HepG2 (cell line): ENCODE data around the gene TPI1. TPM values are rescaled to one million over a fixed set of nuclear protein-coding genes. Genes with fewer than 3 reads are reported as not detected.
A peak's percentile ranks its signal among the peaks of the same experiment; 100 is the strongest.

Source experiments
- ATAC-seq: fragments of 200-7000 bp; cut with Tn5 transposase; 3 replicates; pipeline ENCODE4 v1.9.1; 2020; ENCODE audit warnings: mild to moderate bottlenecking, moderate library complexity
- BruUV-seq: library from RNA; stranded (reverse); fragments of 400-500 nt; replicated peaks from 2 replicates; lab custom pipeline; 2021; lab: Mats Ljungman, UMichigan
- CTCF ChIA-PET: fragments of 300-600 bp; formaldehyde crosslinking; extraction: SDS; loops from one replicate; lab custom pipeline; 2021; ENCODE audit warnings: low total read pairs, inconsistent platforms, low intra/inter-chr PET ratio; lab: Yijun Ruan, JAX
- POLR2A ChIA-PET: fragments of 350-600 bp; sonication (Branson Sonifier 250); formaldehyde crosslinking; loops from one replicate; lab custom pipeline; 2020; ENCODE audit warnings: antibody characterized with exemption, inconsistent platforms; lab: Yijun Ruan, JAX
- DNase-seq: peaks from one replicate; pipeline ENCODE4 v3.0.0-alpha.2; 2015; ENCODE audit warnings: low spot score
- FAIRE-seq: peaks from 3 replicates; lab custom pipeline; 2011; peaks lifted over from hg19 to GRCh38; lab: Jason Lieb, UNC
- H2AFZ ChIP-seq: one replicate; pipeline ENCODE4 v1.6.1; 2011; ENCODE audit warnings: low read length, inconsistent platforms
- H3K27ac ChIP-seq: fragments of 300-600 bp; 3 replicates; pipeline ENCODE4 v1.8.0; 2011; ENCODE audit warnings: mixed run types, mild to moderate bottlenecking, mixed read lengths, low read length, inconsistent platforms; ENCODE audit not compliant: insufficient read depth; ENCODE audit errors: extremely low read length
- H3K27me3 ChIP-seq, 2 experiments: fragments of 200-600 bp in 1 of 2; 2 replicates in 1 of 2; 3 replicates in 1 of 2; pipeline versions ENCODE4 v1.6.0 to v1.8.0; 2011; ENCODE audit warnings: low read length in 2 of 2, mild to moderate bottlenecking in 2 of 2, moderate library complexity in 2 of 2, inconsistent platforms in 1 of 2; ENCODE audit not compliant: insufficient read depth in 2 of 2, control insufficient read depth in 1 of 2
- H3K36me3 ChIP-seq, 2 experiments: fragments of 200-600 bp in 1 of 2; replicated peaks in 1 of 2; 2 replicates in 1 of 2; 3 replicates in 1 of 2; pipeline versions ENCODE4 v1.5.1 to v1.8.0; 2011; ENCODE audit warnings: low read length in 2 of 2, inconsistent platforms in 1 of 2; ENCODE audit not compliant: insufficient read depth in 2 of 2, control insufficient read depth in 1 of 2
- H3K4me1 ChIP-seq: 2 replicates; pipeline ENCODE4 v1.5.1; 2012; ENCODE audit warnings: low read length, inconsistent platforms; ENCODE audit not compliant: insufficient read depth
- H3K4me2 ChIP-seq: 2 replicates; pipeline ENCODE4 v1.6.0; 2011; ENCODE audit warnings: low read depth, low read length, inconsistent platforms
- H3K4me3 ChIP-seq, 3 experiments: fragments of 200-600 bp in 1 of 3; sonication (generic), shearing (Covaris generic) in 1 of 3; replicated peaks in 1 of 3; 2 replicates each; pipeline ENCODE4 v1.5.1; 2011 to 2016; ENCODE audit warnings: low read length in 3 of 3, inconsistent platforms in 2 of 3, low read depth in 2 of 3, mild to moderate bottlenecking in 2 of 3, control low read depth in 1 of 3, mixed read lengths in 1 of 3; ENCODE audit not compliant: insufficient read depth in 1 of 3
- H3K79me2 ChIP-seq: one replicate; pipeline ENCODE4 v1.6.1; 2011; ENCODE audit warnings: low read length, inconsistent platforms; ENCODE audit not compliant: insufficient read depth
- H3K9ac ChIP-seq: 2 replicates; pipeline ENCODE4 v1.6.0; 2011; ENCODE audit warnings: mild to moderate bottlenecking, low read depth, low read length, inconsistent platforms; ENCODE audit not compliant: insufficient read depth
- H3K9me3 ChIP-seq: 2 replicates; pipeline ENCODE4 v1.5.1; 2012; ENCODE audit warnings: mild to moderate bottlenecking, low read length
- H4K20me1 ChIP-seq: 2 replicates; pipeline ENCODE4 v1.6.0; 2011; ENCODE audit warnings: inconsistent platforms, mild to moderate bottlenecking, low read length, moderate library complexity; ENCODE audit not compliant: insufficient read depth
- CEBPG ChIP-seq: IDR thresholded peaks from 2 replicates; pipeline ENCODE4 v1.6.1; 2016
- CREB1 ChIP-seq, 2 experiments: fragments of 450-650 bp in 1 of 2; IDR thresholded peaks; 2 replicates each; pipeline ENCODE4 v1.6.1; 2016 to 2017; ENCODE audit warnings: control low read depth in 1 of 2, mild to moderate bottlenecking in 1 of 2, missing compliant biosample characterization in 1 of 2, missing genetic modification characterization in 1 of 2
- DR1 ChIP-seq: sonication (generic); formaldehyde crosslinking; IDR thresholded peaks from 2 replicates; pipeline ENCODE4 v1.8.0; 2021; ENCODE audit warnings: mild to moderate bottlenecking, missing genetic modification reagents, inconsistent platforms
- HMG20B ChIP-seq: conservative IDR thresholded peaks from 2 replicates; pipeline ENCODE4 v1.6.1; 2016; ENCODE audit warnings: missing genetic modification reagents, missing compliant biosample characterization
- HNRNPUL1 ChIP-seq: fragments of 200-400 bp; formaldehyde crosslinking; IDR thresholded peaks from 2 replicates; pipeline ENCODE4 v1.6.1; 2017; ENCODE audit warnings: low read depth, mild to moderate bottlenecking, low read length, moderate library complexity
- IKZF4 ChIP-seq: sonication (generic); formaldehyde crosslinking; IDR thresholded peaks from 2 replicates; pipeline ENCODE4 v1.5.1; 2020; ENCODE audit warnings: borderline replicate concordance, mild to moderate bottlenecking, low read depth, missing genetic modification reagents; ENCODE audit errors: not compliant biosample characterization
- IRF1 ChIP-seq: sonication (generic); formaldehyde crosslinking; IDR thresholded peaks from 2 replicates; pipeline ENCODE4 v1.4.0; 2020; ENCODE audit warnings: low read depth, mild to moderate bottlenecking, missing genetic modification reagents
- MXD4 ChIP-seq: IDR thresholded peaks from 2 replicates; pipeline ENCODE4 v1.6.1; 2016; ENCODE audit warnings: mild to moderate bottlenecking, missing biosample characterization, missing genetic modification reagents
- NCOA2 ChIP-seq: sonication (generic); formaldehyde crosslinking; IDR thresholded peaks from 2 replicates; pipeline ENCODE4 v1.8.0; 2022; ENCODE audit warnings: inconsistent platforms
- NR2F6 ChIP-seq, 2 experiments: IDR thresholded peaks; 2 replicates each; pipeline ENCODE4 v1.6.1; 2016; ENCODE audit warnings: antibody characterized with exemption in 1 of 2, mild to moderate bottlenecking in 1 of 2
- RORA ChIP-seq: sonication (generic); formaldehyde crosslinking; IDR thresholded peaks from 2 replicates; pipeline ENCODE4 v1.5.0; 2020; ENCODE audit warnings: mild to moderate bottlenecking, missing genetic modification reagents, moderate library complexity
- SIN3A ChIP-seq: IDR thresholded peaks from 2 replicates; pipeline ENCODE4 v1.6.1; 2011; ENCODE audit warnings: low read depth, mild to moderate bottlenecking, control low read depth, low read length, borderline replicate concordance
- ZNF101 ChIP-seq: sonication (generic); formaldehyde crosslinking; IDR thresholded peaks from 2 replicates; pipeline ENCODE4 v1.4.0; 2020; ENCODE audit warnings: mild to moderate bottlenecking, low read depth, missing genetic modification reagents, borderline replicate concordance
- ZNF292 ChIP-seq: sonication (generic); formaldehyde crosslinking; IDR thresholded peaks from 2 replicates; pipeline ENCODE4 v1.8.1; 2022; ENCODE audit warnings: mild to moderate bottlenecking, low read depth, missing genetic modification reagents, borderline replicate concordance
- ZNF616 ChIP-seq: sonication (generic); formaldehyde crosslinking; IDR thresholded peaks from 2 replicates; pipeline ENCODE4 v1.5.0; 2020; ENCODE audit warnings: low read depth, mild to moderate bottlenecking, missing genetic modification reagents
- whole genome bisulfite sequencing: methylation state at CpG from one replicate; pipeline ENCODE4 v1.1.6; 2017; ENCODE audit warnings: low lambda C conversion rate; 5-methylcytosine and 5-hydroxymethylcytosine counted together
- in situ Hi-C: cut with HindIII; loops from 2 replicates; pipeline ENCODE4 v1.10.0; 2017; ENCODE audit warnings: low pct_unique_long_range_greater_than_20kb; ENCODE audit not compliant: extremely low pct_ligation_motif_present
- intact Hi-C: fragments of 100-400 bp; cut with micrococcal nuclease; formaldehyde crosslinking; loops from one replicate; pipeline ENCODE4 v1.10.0; 2022; ENCODE audit not compliant: unreplicated experiment
- polyA plus RNA-seq, 8 experiments: library from polyadenylated mRNA; depleted of rRNA in 3 of 8; stranded (reverse) in 7 of 8; unstranded in 1 of 8; fragments of >200 nt; fragmentation: Illumina TruSeq in 4 of 8; extraction: Trizol in 4 of 8; gene quantifications; 2 replicates each; pipeline versions ENCODE4 v1.2.1 to v1.2.3, GENCODE V29; 2011 to 2016; ENCODE audit warnings: low read depth in 4 of 8, missing spikeins in 1 of 8, mixed read lengths in 1 of 8; ENCODE audit not compliant: insufficient read depth in 1 of 8
- total RNA-seq, 5 experiments: library from RNA; depleted of rRNA; stranded (reverse); fragments of >200 nt; fragmentation: Illumina TruSeq; extraction: Trizol; gene quantifications; 2 replicates each; pipeline ENCODE4 v1.2.3, GENCODE V29; 2016; ENCODE audit warnings: low read depth in 1 of 5

TPI1 gene
- total and polyA plus RNA-seq, 2 of the 13 experiments (the other 11 are each of a cell fraction or from before 2014, with no cell fraction given) = 945 to 2,535 TPM

- FAIRE-seq (no peak), DNase-seq (no peak)
- 95% methylated on average over 2 of the region's 2 CpGs for WGBS
- Histone ChIP-seq H3K4me1 (peaks cover 31% of the 10 kb centered on the region), H3K27me3 (no peaks in the 10 kb centered on the region), H3K79me2 (peaks cover 32% of the 10 kb centered on the region), H3K4me3 (no peak overlapping the region), H3K27ac (no peak overlapping the region), H3K9me3 (no peaks in the 10 kb centered on the region), H3K9ac (no peak overlapping the region)
- CTCF ChIA-PET = no interaction called here
- in situ Hi-C loops = no loop called here
- TF ChIP-seq IRF1 (no peak), DR1 (CRISPR knock-in tag) (no peak), SIN3A (no peak)
- TF ChIP-seq, all 625 proteins: peak for 0
- Histone ChIP-seq H3K36me3 (peaks cover 10 to 38% of the 10 kb centered on the region in 2 experiments), H3K4me2 (peak overlapping the region; percentile 92; the same call in 1 of the 2 replicates), H4K20me1 (no peaks in the 10 kb centered on the region; the same call in 1 of the 2 replicates), H2AFZ (no peak overlapping the region)
- ATAC-seq = no peak
- POLR2A ChIA-PET = no interaction called here
- intact Hi-C loops = no loop called here
- no TSS peak for BruUV-seq
Observed at GRCh38 chr12:6849427-6849826, 17.9 kb upstream of the TPI1 start.

- POLR2A ChIA-PET = interaction anchor here (4.1 kb wide), 1 partner anchor 22 kb away, joined by 50 read pairs; the partner anchor contains the start of gene SPSB2
Observed at GRCh38 chr12:6849976-6850560, 17.3 kb upstream of the TPI1 start.

More at GRCh38 chr12:6849976-6850560, 17.3 kb upstream of the TPI1 start:
- H2AFZ ChIP-seq = no peak overlapping the region
- 75% methylated on average over 9 of the region's 10 CpGs for WGBS
- in situ Hi-C loops (no loop called here), intact Hi-C loops (no loop called here)
- peak overlapping the region; percentile 82 for H3K27ac ChIP-seq
- CTCF ChIA-PET = no interaction called here
- no peak for TF ChIP-seq HMG20B (CRISPR knock-in tag)
- no peak for TF ChIP-seq ZNF292
- TF ChIP-seq DR1 (CRISPR knock-in tag) = no peak
- no peak for TF ChIP-seq NR2F6 (IDR thresholded peaks at IDR 0.05)
- TF ChIP-seq NR2F6 (CRISPR knock-in tag; IDR thresholded peaks at IDR 0.05) = no peak
- no peak for TF ChIP-seq CEBPG (CRISPR knock-in tag)
- TF ChIP-seq CREB1 (IDR thresholded peaks at IDR 0.05) = no peak
- no peak for TF ChIP-seq CREB1 (CRISPR knock-in tag; IDR thresholded peaks at IDR 0.05)
- no peak for TF ChIP-seq HNRNPUL1
- no peak for TF ChIP-seq MXD4 (CRISPR knock-in tag)
- no peak for TF ChIP-seq NCOA2
- no peak for TF ChIP-seq ZNF616 (CRISPR knock-in tag)
- no peak for TF ChIP-seq IKZF4 (CRISPR knock-in tag)
- no peak for TF ChIP-seq ZNF101 (CRISPR knock-in tag)
- TF ChIP-seq RORA (CRISPR knock-in tag) = no peak
- H3K4me1 ChIP-seq = peaks cover 33% of the 10 kb centered on the region
- no TSS peak for BruUV-seq
- no peaks in the 10 kb centered on the region for H3K9me3 ChIP-seq
- FAIRE-seq (no peak), DNase-seq (no peak), ATAC-seq (no peak)
- H3K27me3 ChIP-seq = no peaks in the 10 kb centered on the region
- peak overlapping the region; percentile 92 for H3K4me2 ChIP-seq
- peaks cover 37% of the 10 kb centered on the region for H3K79me2 ChIP-seq
- peak overlapping the region; percentile 65 to 95 (median 77) for H3K4me3 ChIP-seq
- H3K9ac ChIP-seq = peak overlapping the region; percentile 86
- no peaks in the 10 kb centered on the region; the same call in 1 of the 2 replicates for H4K20me1 ChIP-seq
- H3K36me3 ChIP-seq = peaks cover 9 to 38% of the 10 kb centered on the region in 2 experiments
